Lung (tissue), 12 donors: ENCODE results near the gene IL22RA1. TPM values are rescaled to one million over a fixed set of nuclear protein-coding genes. Genes with fewer than 3 reads are reported as not detected.

ENCODE experiments used
- ATAC-seq: fragments of 200-7000 bp; cut with Tn5 transposase; one replicate; pipeline ENCODE4 v1.9.1; 2020; ENCODE audit warnings: moderate number of reproducible peaks; ENCODE audit not compliant: insufficient read depth, low FRiP score
- DNase-seq, 3 donors: peaks; one replicate each; pipeline ENCODE4 v3.0.0-alpha.2; 2013 to 2017
- H3K27ac ChIP-seq, 2 donors: one replicate each; pipeline ENCODE4 v1.5.1; 2013; ENCODE audit warnings: mild to moderate bottlenecking in 2 of 2, moderate library complexity in 2 of 2, control low read depth in 1 of 2, inconsistent platforms in 1 of 2, low read depth in 1 of 2, low read length in 1 of 2
- H3K27me3 ChIP-seq, 3 donors: one replicate each; pipeline ENCODE4 v1.5.1; 2013; ENCODE audit warnings: low read length in 2 of 3; ENCODE audit not compliant: control insufficient read depth in 3 of 3, insufficient read depth in 3 of 3
- H3K36me3 ChIP-seq, 4 donors: one replicate each; pipeline ENCODE4 v1.5.1; 2013; ENCODE audit warnings: low read length in 4 of 4, mild to moderate bottlenecking in 1 of 4, moderate library complexity in 1 of 4; ENCODE audit not compliant: control insufficient read depth in 4 of 4, insufficient read depth in 4 of 4
- H3K4me1 ChIP-seq, 5 donors: one replicate each; pipeline ENCODE4 v1.5.1; 2013; ENCODE audit warnings: low read length in 5 of 5, mild to moderate bottlenecking in 2 of 5, moderate library complexity in 1 of 5; ENCODE audit not compliant: control insufficient read depth in 5 of 5, insufficient read depth in 5 of 5
- H3K4me3 ChIP-seq: one replicate; pipeline ENCODE4 v1.5.1; 2013; ENCODE audit warnings: mild to moderate bottlenecking, control low read depth, moderate library complexity
- H3K9ac ChIP-seq, 2 donors: one replicate each; pipeline ENCODE4 v1.5.1; 2013; ENCODE audit warnings: low read length in 2 of 2, control low read depth in 1 of 2; ENCODE audit not compliant: insufficient read depth in 1 of 2
- H3K9me3 ChIP-seq, 4 donors: one replicate each; pipeline ENCODE4 v1.5.1; 2013; ENCODE audit warnings: low read length in 3 of 4, mild to moderate bottlenecking in 1 of 4, moderate library complexity in 1 of 4; ENCODE audit not compliant: control insufficient read depth in 4 of 4, insufficient read depth in 3 of 4
- CTCF ChIP-seq: IDR thresholded peaks from 2 replicates; pipeline ENCODE4 v1.5.1; 2012; ENCODE audit warnings: mild to moderate bottlenecking; ENCODE audit errors: control extremely low read depth, extremely low read depth
- WGBS, 2 donors: extraction: QIAGEN DNeasy Blood & Tissue Kit; methylation state at CpG; one replicate each; pipeline ENCODE4 v1.1.7; 2013; 5-methylcytosine and 5-hydroxymethylcytosine counted together
- polyA plus RNA-seq, 2 donors: library from polyadenylated mRNA; stranded (reverse); fragments of 200-250 nt; gene quantifications; one replicate each; pipeline ENCODE4 v1.2.1, GENCODE V29; 2013
- total RNA-seq, 2 donors: library from RNA; depleted of rRNA in 1 of 2; stranded (reverse); fragments of >200 nt in 1 of 2; gene quantifications; one replicate each; pipeline ENCODE4 v1.2.1, GENCODE V29; 2014 to 2021
- donor health status: control.
- donor health status: control.
- donor health status: Bipolar disorder and iron deficiency.
- donor health status: healthy.
- donor health status: DM: yes; HTN: yes; CAD: no.

Gene IL22RA1
- total and polyA plus RNA-seq, 4 donors, result 0.09 to 1.0 (median 0.23) TPM

DNA sequence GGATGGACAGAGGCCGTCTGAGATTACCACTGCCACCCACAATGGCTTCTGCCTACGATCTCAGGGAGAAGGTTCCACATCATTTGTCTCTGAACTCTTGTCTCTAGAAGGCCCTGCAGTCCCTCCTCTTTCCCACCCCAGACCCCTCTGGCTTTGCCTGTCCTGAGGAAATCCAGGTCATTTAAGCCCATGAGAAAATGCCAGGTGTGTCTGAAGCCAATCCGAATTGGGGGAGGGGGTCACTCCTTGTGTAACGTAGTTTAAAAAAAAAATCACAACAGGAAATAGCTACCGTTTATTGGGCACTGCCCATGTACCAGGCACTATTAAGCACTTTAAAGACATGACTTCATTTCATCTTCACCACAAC, 23.5 kb downstream of the IL22RA1 start:
- peaks cover 0 to 6% (median 0%) of the 10 kb centered on the region in 5 donors for H3K4me1 ChIP-seq
- no peak overlapping the region for H3K4me3 ChIP-seq
- TF ChIP-seq CTCF, result no peak
- H3K36me3 ChIP-seq, result no peaks in the 10 kb centered on the region
- DNase-seq, result no peak
- H3K9me3 ChIP-seq, result no peaks in the 10 kb centered on the region
- peaks cover 0 to 2% (median 0%) of the 10 kb centered on the region in 3 donors for H3K27me3 ChIP-seq
- H3K9ac ChIP-seq, result no peak overlapping the region
- WGBS, 2 donors, result 59 to 75% methylated on average over 5 of the region's 5 CpGs
- ATAC-seq, result no peak
- H3K27ac ChIP-seq, result no peak overlapping the region

GRCh38 chr1:24118410-24119242, 24.3 kb downstream of the IL22RA1 start:
- no peak for DNase-seq
- Histone ChIP-seq H3K27me3 (peaks cover 0 to 2% (median 0%) of the 10 kb centered on the region in 3 donors), H3K4me3 (no peak overlapping the region), H3K4me1 (peaks cover 0 to 6% (median 0%) of the 10 kb centered on the region in 5 donors), H3K9me3 (no peaks in the 10 kb centered on the region), H3K36me3 (no peaks in the 10 kb centered on the region), H3K27ac (no peak overlapping the region), H3K9ac (no peak overlapping the region)
- no peak for ATAC-seq
- 65 to 80% methylated on average over 8 of the region's 8 CpGs for WGBS, 2 donors
- TF ChIP-seq CTCF, result no peak

DNA sequence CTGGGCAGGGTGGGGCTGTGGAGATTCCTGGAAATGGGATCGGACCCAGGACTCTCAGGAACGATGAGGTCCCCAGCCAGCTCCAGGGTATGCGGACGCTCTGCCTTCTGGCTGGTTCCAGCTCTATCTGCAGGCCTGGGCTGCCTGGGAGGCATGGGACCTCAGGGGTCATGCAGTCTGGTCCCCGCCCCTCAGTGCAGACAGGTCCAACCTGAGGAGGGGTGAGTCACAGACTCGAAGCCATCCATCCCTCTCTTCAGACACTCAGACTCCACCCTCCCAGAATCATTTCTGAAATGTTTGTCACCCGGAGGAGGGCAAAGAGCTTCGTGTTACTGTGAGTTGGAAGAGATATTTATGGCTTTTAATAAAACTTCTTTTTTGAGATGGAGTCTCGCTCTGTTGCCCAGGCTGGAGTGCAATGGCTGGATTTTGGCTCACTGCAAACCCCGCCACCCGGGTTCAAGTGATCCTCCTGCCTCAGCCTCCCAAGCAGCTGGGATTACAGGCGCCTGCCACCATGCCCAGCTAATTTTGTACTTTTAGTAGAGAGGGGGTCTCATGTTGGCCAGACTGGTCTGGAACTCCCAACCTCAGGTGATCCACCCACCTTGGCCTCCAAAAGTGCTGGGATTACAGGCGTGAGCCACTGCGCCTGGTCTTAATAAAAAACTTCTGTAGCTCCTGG, 25.1 kb downstream of the IL22RA1 start:
- no peak overlapping the region for H3K4me3 ChIP-seq
- peaks cover 0 to 6% (median 0%) of the 10 kb centered on the region in 5 donors for H3K4me1 ChIP-seq
- peaks cover 0 to 2% (median 0%) of the 10 kb centered on the region in 3 donors for H3K27me3 ChIP-seq
- TF ChIP-seq CTCF, result no peak
- no peak for ATAC-seq
- H3K9ac ChIP-seq, result no peak overlapping the region
- no peak overlapping the region for H3K27ac ChIP-seq
- DNase-seq, result no peak
- WGBS, 2 donors, result 83 to 92% methylated on average over 14 of the region's 14 CpGs
- H3K36me3 ChIP-seq, result no peaks in the 10 kb centered on the region
- H3K9me3 ChIP-seq, result no peaks in the 10 kb centered on the region
